Panc1 (cell line): ENCODE data around the gene TTC28. TPM values are rescaled to one million over a fixed set of nuclear protein-coding genes. Genes with fewer than 3 reads are reported as not detected.

Experiments
- ATAC-seq: fragments of 200-7000 bp; cut with Tn5 transposase; 2 replicates; pipeline ENCODE4 v1.9.1; 2020; ENCODE audit warnings: mild to moderate bottlenecking, moderate library complexity
- BruUV-seq: library from RNA; stranded (reverse); fragments of 400-500 nt; replicated peaks from 2 replicates; lab custom pipeline; 2021; lab: Mats Ljungman, UMichigan
- CTCF ChIA-PET: fragments of 300-600 bp; sonication (Branson Sonifier 250); formaldehyde crosslinking; loops from one replicate; lab custom pipeline; 2022; ENCODE audit warnings: antibody characterized with exemption; lab: Charles Lee
- POLR2A ChIA-PET: fragments of 300-600 bp; sonication (Branson Sonifier 250); formaldehyde crosslinking; loops from one replicate; lab custom pipeline; 2022; ENCODE audit warnings: antibody characterized with exemption; lab: Charles Lee
- DNase-seq: peaks from one replicate; pipeline ENCODE4 v3.0.0-alpha.2; 2010; ENCODE audit warnings: low read depth, low spot score
- H3K27ac ChIP-seq: 2 replicates; pipeline ENCODE4 v1.5.1; 2011; ENCODE audit warnings: mild to moderate bottlenecking, low read length, inconsistent platforms
- H3K27me3 ChIP-seq: fragments of 200-500 bp; sonication (Bioruptor generic); 2 replicates; pipeline ENCODE4 v1.6.0; 2014; ENCODE audit warnings: low read length, inconsistent platforms; ENCODE audit not compliant: control insufficient read depth, insufficient read depth
- H3K36me3 ChIP-seq: fragments of 200-500 bp; sonication (Bioruptor generic); 2 replicates; pipeline ENCODE4 v1.5.1; 2014; ENCODE audit warnings: inconsistent platforms, mild to moderate bottlenecking, low read length, moderate library complexity; ENCODE audit not compliant: control insufficient read depth, insufficient read depth
- H3K4me1 ChIP-seq: 2 replicates; pipeline ENCODE4 v1.5.1; 2011; ENCODE audit warnings: inconsistent platforms, mild to moderate bottlenecking, low read length, moderate library complexity; ENCODE audit not compliant: control insufficient read depth, insufficient read depth
- H3K4me3 ChIP-seq, 2 experiments: 2 replicates each; pipeline ENCODE4 v1.5.1; 2011 to 2012; ENCODE audit warnings: low read depth in 2 of 2, low read length in 2 of 2, mild to moderate bottlenecking in 2 of 2, inconsistent platforms in 1 of 2, moderate library complexity in 1 of 2
- H3K9me3 ChIP-seq: fragments of 200-500 bp; sonication (Bioruptor generic); 2 replicates; pipeline ENCODE4 v1.5.1; 2014; ENCODE audit warnings: low read depth, mild to moderate bottlenecking, inconsistent platforms, low read length, moderate library complexity; ENCODE audit not compliant: control insufficient read depth, insufficient read depth
- CTCF ChIP-seq: fragments of 450-650 bp; IDR thresholded peaks from 2 replicates; pipeline ENCODE4 v1.5.1; 2017; ENCODE audit warnings: mild to moderate bottlenecking
- POLR2AphosphoS5 ChIP-seq: IDR thresholded peaks from 2 replicates; pipeline ENCODE4 v1.6.1; 2012; ENCODE audit warnings: mild to moderate bottlenecking, low read depth, low read length, moderate library complexity
- REST ChIP-seq, 2 experiments: IDR thresholded peaks; 2 replicates each; pipeline ENCODE4 v1.6.1; 2011 to 2012; ENCODE audit warnings: low read depth in 2 of 2, control low read depth in 1 of 2, low read length in 1 of 2, mild to moderate bottlenecking in 1 of 2, moderate library complexity in 1 of 2; ENCODE audit not compliant: insufficient read depth in 1 of 2
- SIN3A ChIP-seq: IDR thresholded peaks from 2 replicates; pipeline ENCODE4 v1.6.1; 2012; ENCODE audit warnings: low read depth, mild to moderate bottlenecking, low read length, moderate library complexity, borderline replicate concordance; ENCODE audit not compliant: insufficient read depth
- TCF7L2 ChIP-seq: IDR thresholded peaks from 2 replicates; pipeline ENCODE4 v1.6.1; 2011; ENCODE audit warnings: mild to moderate bottlenecking, low read depth, low read length, inconsistent platforms
- in situ Hi-C: cut with HindIII; loops from 2 replicates; pipeline ENCODE4 v1.10.0; 2016; ENCODE audit warnings: low sequenced_read_pairs, low pct_unique_long_range_greater_than_20kb
- intact Hi-C: fragments of 100-400 bp; cut with micrococcal nuclease; formaldehyde crosslinking; loops from one replicate; pipeline ENCODE4 v1.10.0; 2022; ENCODE audit not compliant: unreplicated experiment
- total RNA-seq: library from RNA; stranded (reverse); gene quantifications from one replicate; pipeline ENCODE4 v1.2.1, GENCODE V29; 2021; ENCODE audit not compliant: unreplicated experiment

The TTC28 gene
- total RNA-seq, 1 experiment from 2014 or later: 24.8 TPM

GRCh38 chr22:28406246-28406645 lies 273.4 kb downstream of the TTC28 start:
- no peak for ATAC-seq
- H3K27me3 ChIP-seq: no peaks in the 10 kb centered on the region
- POLR2A ChIA-PET: no interaction called here
- no peaks in the 10 kb centered on the region for H3K36me3 ChIP-seq
- in situ Hi-C loops: no loop called here
- BruUV-seq: no TSS peak
- H3K4me1 ChIP-seq: no peaks in the 10 kb centered on the region
- H3K4me3 ChIP-seq: no peak overlapping the region
- no peak for DNase-seq
- TF ChIP-seq POLR2AphosphoS5 (no peak), SIN3A (no peak), TCF7L2 (no peak), CTCF (no peak), REST (IDR thresholded peaks at IDR 0.05; ENCODE audit: insufficient read depth in 1 of 2, low read depth in 2 of 2, low read length in 1 of 2) (no peak)
- CTCF ChIA-PET: no interaction called here
- intact Hi-C loops: no loop called here
- no peaks in the 10 kb centered on the region for H3K9me3 ChIP-seq
- no peak overlapping the region for H3K27ac ChIP-seq

- no peak overlapping the region for H3K4me3 ChIP-seq
- no peak for TF ChIP-seq REST (IDR thresholded peaks at IDR 0.05; ENCODE audit: insufficient read depth in 1 of 2, low read depth in 2 of 2, low read length in 1 of 2)
- no peak for TF ChIP-seq CTCF
- no peak for TF ChIP-seq SIN3A
- no peak for TF ChIP-seq POLR2AphosphoS5
- no peak for TF ChIP-seq TCF7L2
- no peak for DNase-seq
- no peaks in the 10 kb centered on the region for H3K4me1 ChIP-seq
- ChIA-PET POLR2A (no interaction called here), CTCF (no interaction called here)
- BruUV-seq: no TSS peak
- intact Hi-C loops: no loop called here
- no peak overlapping the region for H3K27ac ChIP-seq
- no peaks in the 10 kb centered on the region for H3K27me3 ChIP-seq
- in situ Hi-C loops: no loop called here
- no peak for ATAC-seq
- no peaks in the 10 kb centered on the region for H3K9me3 ChIP-seq
- H3K36me3 ChIP-seq: no peaks in the 10 kb centered on the region
These were observed 274.1 kb downstream of the TTC28 start for GRCh38 chr22:28405588-28405987.
